ENCODE results near the gene ADAMTS5.

ADAMTS5 gene

DNA sequence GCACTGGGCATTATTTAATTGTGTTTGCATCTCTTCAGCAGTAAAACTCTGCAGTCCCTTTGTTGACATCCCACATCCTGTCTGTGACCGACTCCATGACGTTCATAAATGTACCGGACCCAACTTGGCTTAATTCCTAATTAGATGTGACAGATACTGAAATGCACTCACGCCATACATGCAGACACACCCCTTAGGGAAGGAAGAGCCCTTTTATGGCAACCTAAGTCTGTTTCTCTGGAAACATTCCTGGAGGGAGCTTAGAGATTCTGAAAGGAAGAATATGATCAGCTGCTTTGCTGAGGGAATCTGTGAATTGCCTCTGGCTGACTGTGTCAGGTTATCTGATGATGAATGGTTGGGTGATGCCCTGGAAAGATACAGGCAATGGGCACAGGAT is 33.4 kb downstream of the ADAMTS5 start:
- H3K27ac ChIP-seq (replicated peaks), result no peak overlapping the region
- no peak for DNase-seq (ENCODE audit: low read depth in 1 of 2, low spot score in 1 of 2)
- H3K27me3 ChIP-seq (ENCODE audit: insufficient read depth, poor library complexity, severe bottlenecking), result no peaks in the 10 kb centered on the region
- no peak overlapping the region for H3K4me3 ChIP-seq (replicated peaks; ENCODE audit: insufficient read depth, low read length)
- TF ChIP-seq, protein P1, sequence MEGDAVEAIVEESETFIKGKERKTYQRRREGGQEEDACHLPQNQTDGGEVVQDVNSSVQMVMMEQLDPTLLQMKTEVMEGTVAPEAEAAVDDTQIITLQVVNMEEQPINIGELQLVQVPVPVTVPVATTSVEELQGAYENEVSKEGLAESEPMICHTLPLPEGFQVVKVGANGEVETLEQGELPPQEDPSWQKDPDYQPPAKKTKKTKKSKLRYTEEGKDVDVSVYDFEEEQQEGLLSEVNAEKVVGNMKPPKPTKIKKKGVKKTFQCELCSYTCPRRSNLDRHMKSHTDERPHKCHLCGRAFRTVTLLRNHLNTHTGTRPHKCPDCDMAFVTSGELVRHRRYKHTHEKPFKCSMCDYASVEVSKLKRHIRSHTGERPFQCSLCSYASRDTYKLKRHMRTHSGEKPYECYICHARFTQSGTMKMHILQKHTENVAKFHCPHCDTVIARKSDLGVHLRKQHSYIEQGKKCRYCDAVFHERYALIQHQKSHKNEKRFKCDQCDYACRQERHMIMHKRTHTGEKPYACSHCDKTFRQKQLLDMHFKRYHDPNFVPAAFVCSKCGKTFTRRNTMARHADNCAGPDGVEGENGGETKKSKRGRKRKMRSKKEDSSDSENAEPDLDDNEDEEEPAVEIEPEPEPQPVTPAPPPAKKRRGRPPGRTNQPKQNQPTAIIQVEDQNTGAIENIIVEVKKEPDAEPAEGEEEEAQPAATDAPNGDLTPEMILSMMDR (IDR thresholded peaks at IDR 0.05; ENCODE audit: insufficient read depth, low read length), result no peak
- no peak for TF ChIP-seq GABPA (IDR thresholded peaks at IDR 0.05; ENCODE audit: low read depth)
- TF ChIP-seq POLR2AphosphoS5 (IDR thresholded peaks at IDR 0.05; ENCODE audit: low read depth), result no peak
- no peak for TF ChIP-seq SPI1 (IDR thresholded peaks at IDR 0.05; ENCODE audit: borderline replicate concordance, low read depth)
- TF ChIP-seq, protein P2, sequence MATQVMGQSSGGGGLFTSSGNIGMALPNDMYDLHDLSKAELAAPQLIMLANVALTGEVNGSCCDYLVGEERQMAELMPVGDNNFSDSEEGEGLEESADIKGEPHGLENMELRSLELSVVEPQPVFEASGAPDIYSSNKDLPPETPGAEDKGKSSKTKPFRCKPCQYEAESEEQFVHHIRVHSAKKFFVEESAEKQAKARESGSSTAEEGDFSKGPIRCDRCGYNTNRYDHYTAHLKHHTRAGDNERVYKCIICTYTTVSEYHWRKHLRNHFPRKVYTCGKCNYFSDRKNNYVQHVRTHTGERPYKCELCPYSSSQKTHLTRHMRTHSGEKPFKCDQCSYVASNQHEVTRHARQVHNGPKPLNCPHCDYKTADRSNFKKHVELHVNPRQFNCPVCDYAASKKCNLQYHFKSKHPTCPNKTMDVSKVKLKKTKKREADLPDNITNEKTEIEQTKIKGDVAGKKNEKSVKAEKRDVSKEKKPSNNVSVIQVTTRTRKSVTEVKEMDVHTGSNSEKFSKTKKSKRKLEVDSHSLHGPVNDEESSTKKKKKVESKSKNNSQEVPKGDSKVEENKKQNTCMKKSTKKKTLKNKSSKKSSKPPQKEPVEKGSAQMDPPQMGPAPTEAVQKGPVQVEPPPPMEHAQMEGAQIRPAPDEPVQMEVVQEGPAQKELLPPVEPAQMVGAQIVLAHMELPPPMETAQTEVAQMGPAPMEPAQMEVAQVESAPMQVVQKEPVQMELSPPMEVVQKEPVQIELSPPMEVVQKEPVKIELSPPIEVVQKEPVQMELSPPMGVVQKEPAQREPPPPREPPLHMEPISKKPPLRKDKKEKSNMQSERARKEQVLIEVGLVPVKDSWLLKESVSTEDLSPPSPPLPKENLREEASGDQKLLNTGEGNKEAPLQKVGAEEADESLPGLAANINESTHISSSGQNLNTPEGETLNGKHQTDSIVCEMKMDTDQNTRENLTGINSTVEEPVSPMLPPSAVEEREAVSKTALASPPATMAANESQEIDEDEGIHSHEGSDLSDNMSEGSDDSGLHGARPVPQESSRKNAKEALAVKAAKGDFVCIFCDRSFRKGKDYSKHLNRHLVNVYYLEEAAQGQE (IDR thresholded peaks at IDR 0.05; ENCODE audit: insufficient replicate concordance, low read depth), result no peak

DNA sequence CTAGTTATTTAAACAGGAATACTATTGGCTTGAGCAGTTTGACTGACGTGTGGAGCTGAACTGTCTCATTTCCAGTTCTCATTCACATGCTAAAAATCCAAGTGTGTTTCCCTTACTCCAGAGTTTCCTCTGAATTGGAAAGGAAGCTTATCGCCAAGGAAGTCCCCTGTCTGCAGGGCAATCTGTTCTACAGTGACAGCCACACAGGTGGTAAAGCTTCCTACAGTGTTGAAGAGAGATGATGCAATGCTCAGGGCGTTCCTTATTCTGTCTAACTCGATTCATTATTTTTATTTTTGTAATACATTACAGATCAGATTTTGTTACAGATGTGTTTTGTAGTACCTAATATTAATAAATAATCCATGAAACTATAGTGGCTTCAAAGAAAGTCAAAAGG is 41.3 kb downstream of the ADAMTS5 start:
- no peak overlapping the region for H3K27ac ChIP-seq (replicated peaks)
- no peak overlapping the region for H3K4me3 ChIP-seq (replicated peaks; ENCODE audit: insufficient read depth, low read length)
- TF ChIP-seq POLR2AphosphoS5 (IDR thresholded peaks at IDR 0.05; ENCODE audit: low read depth), result no peak
- no peak for TF ChIP-seq GABPA (IDR thresholded peaks at IDR 0.05; ENCODE audit: low read depth)
- TF ChIP-seq, protein P2 (IDR thresholded peaks at IDR 0.05; ENCODE audit: insufficient replicate concordance, low read depth), result no peak
- TF ChIP-seq SPI1 (IDR thresholded peaks at IDR 0.05; ENCODE audit: borderline replicate concordance, low read depth), result no peak
- H3K27me3 ChIP-seq (ENCODE audit: insufficient read depth, poor library complexity, severe bottlenecking), result no peaks in the 10 kb centered on the region
- DNase-seq (ENCODE audit: low read depth in 1 of 2, low spot score in 1 of 2), result no peak

DNA sequence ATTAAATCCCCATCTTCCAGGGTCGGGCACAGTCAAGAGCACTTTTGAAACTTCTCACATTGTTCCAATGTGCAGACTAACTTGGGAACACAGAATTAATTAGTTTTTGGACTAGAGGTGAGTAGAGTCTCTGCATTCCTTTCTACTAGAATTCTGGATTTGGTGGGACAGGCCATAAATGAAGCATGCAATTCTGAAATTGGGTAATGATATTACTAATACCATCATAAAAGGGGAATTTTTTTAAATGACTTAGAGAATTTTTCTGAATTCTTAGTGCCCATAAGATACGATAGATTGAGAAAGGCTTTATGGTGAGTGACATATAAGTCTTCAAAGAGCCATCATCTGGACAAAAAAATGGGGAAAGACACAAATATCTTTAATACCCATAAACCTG is 41.8 kb downstream of the ADAMTS5 start:
- Histone ChIP-seq H3K27ac (replicated peaks) (no peak overlapping the region), H3K27me3 (ENCODE audit: insufficient read depth, poor library complexity, severe bottlenecking) (no peaks in the 10 kb centered on the region), H3K4me3 (replicated peaks; ENCODE audit: insufficient read depth, low read length) (no peak overlapping the region)
- TF ChIP-seq SPI1 (IDR thresholded peaks at IDR 0.05; ENCODE audit: borderline replicate concordance, low read depth), result no peak
- TF ChIP-seq, protein P2 (IDR thresholded peaks at IDR 0.05; ENCODE audit: insufficient replicate concordance, low read depth), result no peak
- TF ChIP-seq, protein P1 (IDR thresholded peaks at IDR 0.05; ENCODE audit: insufficient read depth, low read length), result no peak
- TF ChIP-seq GABPA (IDR thresholded peaks at IDR 0.05; ENCODE audit: low read depth), result no peak
- no peak for DNase-seq (ENCODE audit: low read depth in 1 of 2, low spot score in 1 of 2)

Data from HL-60 (cell line).